Activated CD4-positive, alpha-beta T cell treated with anti-CD3 and anti-CD28 coated beads, Interleukin-2, amount 50 U/mL, for 16 hours (primary cell): ENCODE data around the gene SAV1.
"Not testable (repeated sequence)": the region's sequence is repeated elsewhere in the genome, so short reads cannot be mapped to it uniquely, and the experiment has no call there.

Source experiments
- DNase-seq: peaks from one replicate; pipeline ENCODE4 v3.0.0-alpha.2; 2020

Gene SAV1

GRCh38 chr14:50664579-50664978 is 3.5 kb downstream of the SAV1 start:
- DNase-seq, result not testable (repeated sequence)

GRCh38 chr14:50659327-50659974 is 8.7 kb downstream of the SAV1 start:
- no peak for DNase-seq

GRCh38 chr14:50658203-50658602 is 9.9 kb downstream of the SAV1 start:
- DNase-seq, result no peak

GRCh38 chr14:50657753-50658152 is 10.4 kb downstream of the SAV1 start:
- no peak for DNase-seq

GRCh38 chr14:50656776-50657175 is 11.3 kb downstream of the SAV1 start:
- no peak for DNase-seq

- DNase-seq, result no peak
Observed at GRCh38 chr14:50649691-50650090, 18.4 kb downstream of the SAV1 start.

- DNase-seq, result no peak
Observed at GRCh38 chr14:50647753-50648152, 20.4 kb downstream of the SAV1 start.

GRCh38 chr14:50647282-50647681 is 20.8 kb downstream of the SAV1 start:
- DNase-seq, result no peak

GRCh38 chr14:50635141-50635540 is 33.0 kb downstream of the SAV1 start:
- no peak for DNase-seq

- no peak for DNase-seq
Observed at GRCh38 chr14:50633954-50634353, 34.2 kb downstream of the SAV1 start.

- no peak for DNase-seq
Observed at GRCh38 chr14:50631408-50631821, 36.7 kb downstream of the SAV1 start.

- DNase-seq, result not testable (repeated sequence)
Observed at GRCh38 chr14:50624947-50625346, 43.2 kb downstream of the SAV1 start.

- DNase-seq, result peak; percentile 44
Observed at GRCh38 chr14:50624447-50624846, 43.7 kb downstream of the SAV1 start.

- DNase-seq, result no peak
Observed at GRCh38 chr14:50622978-50623377, 45.1 kb downstream of the SAV1 start.

- DNase-seq, result no peak
Observed at GRCh38 chr14:50620341-50620740, 47.8 kb downstream of the SAV1 start.

- DNase-seq, result peak; percentile 36
Observed at GRCh38 chr14:50619569-50620141, 48.5 kb downstream of the SAV1 start.

GRCh38 chr14:50616275-50616674 is 51.8 kb downstream of the SAV1 start:
- no peak for DNase-seq

GRCh38 chr14:50615552-50615951 is 52.6 kb downstream of the SAV1 start:
- no peak for DNase-seq

GRCh38 chr14:50615056-50615455 is 53.0 kb downstream of the SAV1 start:
- no peak for DNase-seq

GRCh38 chr14:50612806-50613205 is 55.3 kb downstream of the SAV1 start:
- no peak for DNase-seq

GRCh38 chr14:50610465-50610864 is 57.6 kb downstream of the SAV1 start:
- DNase-seq, result no peak

GRCh38 chr14:50608302-50608851 is 59.7 kb downstream of the SAV1 start:
- no peak for DNase-seq

- no peak for DNase-seq
Observed at GRCh38 chr14:50607761-50608160, 60.3 kb downstream of the SAV1 start.

GRCh38 chr14:50607181-50607580 is 60.9 kb downstream of the SAV1 start:
- DNase-seq, result peak; percentile 8

- DNase-seq, result no peak
Observed at GRCh38 chr14:50606468-50606867, 61.6 kb downstream of the SAV1 start.
